GM23248 (cell line): ENCODE measurements around the gene MAP3K5. TPM values are rescaled to one million over a fixed set of nuclear protein-coding genes. Genes with fewer than 3 reads are reported as not detected.

Experiments
- DNase-seq: peaks from one replicate; pipeline ENCODE4 v3.0.0-alpha.2; 2015
- H2AFZ ChIP-seq: fragments of 200-600 bp; sonication (generic); 2 replicates; pipeline ENCODE4 v1.6.1; 2016; ENCODE audit warnings: antibody characterized with exemption
- H3F3A ChIP-seq: fragments of 200-600 bp; sonication (generic); 2 replicates; pipeline ENCODE4 v1.6.1; 2016; ENCODE audit warnings: mild to moderate bottlenecking, antibody characterized with exemption, mixed run types; ENCODE audit not compliant: insufficient read depth
- H3K27ac ChIP-seq: fragments of 200-600 bp; sonication (generic); 2 replicates; pipeline ENCODE4 v1.5.1; 2016; ENCODE audit warnings: mild to moderate bottlenecking
- H3K27me3 ChIP-seq: fragments of 200-600 bp; sonication (generic); replicated peaks from 2 replicates; pipeline ENCODE4 v1.6.1; 2016; ENCODE audit warnings: mild to moderate bottlenecking; ENCODE audit not compliant: insufficient read depth
- H3K36me3 ChIP-seq: fragments of 200-600 bp; sonication (generic); 2 replicates; pipeline ENCODE4 v1.6.1; 2016; ENCODE audit warnings: low read depth, mild to moderate bottlenecking
- H3K4me1 ChIP-seq: fragments of 200-600 bp; sonication (generic); 2 replicates; pipeline ENCODE4 v1.6.1; 2016; ENCODE audit warnings: mild to moderate bottlenecking; ENCODE audit not compliant: insufficient read depth
- H3K4me2 ChIP-seq: fragments of 200-600 bp; sonication (generic); one replicate; pipeline ENCODE4 v1.6.1; 2016; ENCODE audit warnings: mild to moderate bottlenecking; ENCODE audit not compliant: unreplicated experiment
- H3K4me3 ChIP-seq: fragments of 200-600 bp; sonication (generic); 2 replicates; pipeline ENCODE4 v1.5.1; 2016; ENCODE audit warnings: mild to moderate bottlenecking
- H3K79me2 ChIP-seq: fragments of 200-600 bp; sonication (generic); 2 replicates; pipeline ENCODE4 v1.6.1; 2016; ENCODE audit warnings: mild to moderate bottlenecking; ENCODE audit not compliant: insufficient read depth
- H3K9ac ChIP-seq: fragments of 200-600 bp; sonication (generic); 2 replicates; pipeline ENCODE4 v1.6.1; 2016; ENCODE audit warnings: mild to moderate bottlenecking
- H3K9me2 ChIP-seq: fragments of 200-600 bp; sonication (generic); 2 replicates; pipeline ENCODE4 v1.6.1; 2016; ENCODE audit warnings: mixed run types, mild to moderate bottlenecking, moderate library complexity; ENCODE audit not compliant: insufficient read depth
- H3K9me3 ChIP-seq: fragments of 200-600 bp; sonication (generic); one replicate; pipeline ENCODE4 v1.6.1; 2017; ENCODE audit warnings: low read depth
- H4K20me1 ChIP-seq: fragments of 200-600 bp; sonication (generic); 2 replicates; pipeline ENCODE4 v1.6.0; 2016; ENCODE audit not compliant: insufficient read depth
- EZH2 ChIP-seq: fragments of 200-600 bp; sonication (generic); IDR thresholded peaks from 2 replicates; pipeline ENCODE4 v1.6.1; 2018; ENCODE audit warnings: antibody characterized with exemption, mild to moderate bottlenecking; ENCODE audit not compliant: insufficient read depth, poor library complexity, severe bottlenecking
- EZH2phosphoT487 ChIP-seq: fragments of 200-600 bp; sonication (generic); IDR thresholded peaks from 2 replicates; pipeline ENCODE4 v1.6.1; 2018; ENCODE audit warnings: antibody characterized with exemption, moderate library complexity, mild to moderate bottlenecking, low read depth; ENCODE audit not compliant: insufficient read depth
- WGBS, 2 experiments: methylation state at CpG; one replicate each; pipeline ENCODE4 v1.1.6; 2015 to 2017; ENCODE audit warnings: low lambda C conversion rate in 2 of 2, low coverage in 1 of 2; ENCODE audit errors: missing lambda C conversion rate in 2 of 2; 5-methylcytosine and 5-hydroxymethylcytosine counted together
- in situ Hi-C: fragments of 300-500 bp; cut with MboI; formaldehyde crosslinking; loops from 2 replicates; pipeline ENCODE4 v1.15.0; 2020
- polyA plus RNA-seq: library from polyadenylated mRNA; unstranded; fragments of >200 nt; fragmentation: Nextera tagmentation; extraction: Ambion mirVana; gene quantifications from 2 replicates; pipeline ENCODE4 v1.2.1, GENCODE V29; 2016
- total RNA-seq: library from RNA; depleted of rRNA; stranded (reverse); fragments of >200 nt; shearing (Covaris generic); gene quantifications from 2 replicates; pipeline ENCODE4 v1.2.3, GENCODE V29; 2014

MAP3K5 gene
- total and polyA plus RNA-seq, 2 experiments from 2014 or later, result 1.4 to 4.1 TPM

DNA sequence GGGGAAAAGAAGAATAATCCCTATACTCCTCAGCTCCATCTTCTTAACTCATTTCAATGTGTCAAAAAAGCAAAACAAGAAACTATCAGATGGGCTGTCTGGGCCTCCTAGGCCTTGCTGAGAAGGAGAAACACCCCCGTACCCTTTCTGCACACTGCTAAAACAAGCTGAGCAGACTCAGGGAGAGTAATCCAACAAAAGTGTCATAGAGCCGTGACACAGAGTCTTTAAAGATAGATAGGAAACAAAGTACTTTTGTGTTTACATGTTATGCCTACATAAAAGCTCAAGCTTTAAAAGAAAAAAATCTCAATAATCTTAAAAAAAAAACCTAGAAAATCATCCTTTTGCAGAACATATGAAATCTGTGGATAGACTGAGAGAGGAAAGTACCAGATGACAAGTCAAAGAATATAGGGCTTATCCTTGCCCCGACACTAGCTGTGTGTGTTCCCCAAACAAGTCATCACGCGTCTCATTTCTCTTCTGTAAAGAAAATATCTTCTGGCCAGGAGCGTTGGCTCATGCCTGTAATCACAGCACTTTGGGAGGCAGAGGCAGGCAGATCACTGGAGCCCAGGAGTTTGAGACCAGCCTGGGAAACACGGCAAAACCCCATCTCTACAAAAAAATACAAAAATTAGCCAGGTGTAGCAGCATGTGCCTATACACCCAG lies 81.3 kb downstream of the MAP3K5 start:
- Histone ChIP-seq H2AFZ (no peak overlapping the region), H3K4me1 (no peaks in the 10 kb centered on the region), H3K9me3 (no peaks in the 10 kb centered on the region), H3K27ac (no peak overlapping the region), H3K27me3 (no peaks in the 10 kb centered on the region), H3K4me3 (no peak overlapping the region), H3F3A (no peaks in the 10 kb centered on the region), H4K20me1 (no peaks in the 10 kb centered on the region), H3K36me3 (no peaks in the 10 kb centered on the region), H3K9me2 (no peaks in the 10 kb centered on the region), H3K4me2 (no peak overlapping the region), H3K79me2 (no peaks in the 10 kb centered on the region), H3K9ac (no peak overlapping the region)
- WGBS, 2 experiments, result 93 to 99% methylated on average over 7 of the region's 7 CpGs
- TF ChIP-seq EZH2phosphoT487 (no peak), EZH2 (no peak)
- DNase-seq, result no peak
- in situ Hi-C loops, result no loop called here

DNA sequence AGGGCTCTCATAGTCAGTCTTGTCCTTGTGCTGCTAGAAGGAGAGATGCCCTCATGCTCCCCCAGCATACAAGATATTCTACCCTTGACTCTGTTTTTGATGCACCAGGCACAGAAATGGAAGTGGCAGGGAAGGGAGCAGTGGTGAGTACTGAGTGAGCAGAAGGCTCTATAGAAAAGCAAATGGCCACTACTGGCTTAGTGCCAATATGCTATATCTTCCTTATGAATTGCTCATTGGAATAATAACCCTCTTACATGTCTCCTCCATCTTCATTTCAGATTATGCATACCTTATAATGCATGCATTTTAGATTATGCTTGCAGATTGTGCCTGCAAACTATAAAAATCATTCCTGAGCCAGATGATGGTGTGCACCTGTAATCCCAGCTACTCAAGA lies 82.8 kb downstream of the MAP3K5 start:
- Histone ChIP-seq H3K36me3 (no peaks in the 10 kb centered on the region), H4K20me1 (no peaks in the 10 kb centered on the region), H2AFZ (no peak overlapping the region), H3K4me3 (no peak overlapping the region), H3K79me2 (no peaks in the 10 kb centered on the region), H3K27ac (no peak overlapping the region), H3K9me3 (no peaks in the 10 kb centered on the region), H3K4me2 (no peak overlapping the region), H3K27me3 (no peaks in the 10 kb centered on the region), H3F3A (no peaks in the 10 kb centered on the region), H3K9me2 (no peaks in the 10 kb centered on the region), H3K4me1 (no peaks in the 10 kb centered on the region), H3K9ac (no peak overlapping the region)
- in situ Hi-C loops, result no loop called here
- TF ChIP-seq EZH2phosphoT487 (no peak), EZH2 (no peak)
- DNase-seq, result no peak

DNA sequence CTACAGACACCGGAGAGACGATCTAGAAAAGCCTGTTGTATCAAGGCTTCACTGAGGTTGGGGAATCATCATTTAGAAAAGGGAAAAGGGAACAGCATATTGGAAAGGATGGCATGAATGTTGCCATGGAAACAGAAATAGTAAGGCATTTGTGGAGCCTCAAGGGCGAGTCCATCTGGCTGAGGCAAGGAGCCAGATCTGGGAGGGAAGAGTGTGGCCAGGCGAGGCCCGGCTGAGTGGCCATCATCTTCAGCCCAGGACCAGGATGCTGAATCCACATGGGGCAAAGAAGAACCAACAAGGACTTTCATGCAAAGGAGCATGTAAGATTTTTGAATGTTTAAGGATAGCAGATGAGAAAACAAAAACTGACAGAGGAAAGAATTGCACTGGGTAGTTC lies 85.8 kb downstream of the MAP3K5 start:
- H3K4me3 ChIP-seq, result no peak overlapping the region
- no peaks in the 10 kb centered on the region for H3K27me3 ChIP-seq
- H3K4me1 ChIP-seq, result no peaks in the 10 kb centered on the region
- in situ Hi-C loops, result no loop called here
- 57 to 62% methylated on average over 5 of the region's 5 CpGs for WGBS, 2 experiments
- H3K4me2 ChIP-seq, result no peak overlapping the region
- H3K79me2 ChIP-seq, result no peaks in the 10 kb centered on the region
- H3K27ac ChIP-seq, result no peak overlapping the region
- no peaks in the 10 kb centered on the region for H3K36me3 ChIP-seq
- H2AFZ ChIP-seq, result no peak overlapping the region
- DNase-seq, result no peak
- no peaks in the 10 kb centered on the region for H4K20me1 ChIP-seq
- H3K9me3 ChIP-seq, result no peaks in the 10 kb centered on the region
- H3K9ac ChIP-seq, result no peak overlapping the region
- no peak for TF ChIP-seq EZH2
- TF ChIP-seq EZH2phosphoT487, result no peak
- no peaks in the 10 kb centered on the region for H3K9me2 ChIP-seq
- no peaks in the 10 kb centered on the region for H3F3A ChIP-seq

DNA sequence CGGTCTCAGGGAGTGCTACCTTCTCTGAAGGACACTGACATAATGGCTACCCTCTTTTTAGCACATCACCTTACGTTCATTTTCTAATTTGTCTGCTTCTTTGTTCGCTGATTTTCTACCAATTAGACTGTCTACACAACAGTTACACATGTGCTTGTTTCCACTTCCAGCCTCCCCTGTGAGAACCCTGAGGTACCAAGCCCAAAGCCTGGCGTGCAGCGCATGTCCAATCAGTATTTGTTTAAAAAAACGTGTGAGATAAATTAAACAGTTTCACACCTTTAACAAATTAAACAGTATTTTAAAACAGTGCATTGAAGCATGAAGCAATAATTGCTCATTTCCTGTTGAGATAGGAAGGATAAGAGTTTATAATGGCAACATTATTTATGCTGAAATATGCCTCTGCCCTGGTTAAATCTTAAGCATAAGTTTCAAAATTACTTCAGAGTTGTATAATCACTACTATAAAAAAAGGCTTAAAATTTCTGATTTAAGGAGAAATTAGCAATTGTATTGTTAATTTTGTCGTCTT lies 88.9 kb downstream of the MAP3K5 start:
- no peaks in the 10 kb centered on the region for H4K20me1 ChIP-seq
- no peaks in the 10 kb centered on the region for H3K36me3 ChIP-seq
- no peaks in the 10 kb centered on the region for H3F3A ChIP-seq
- H3K9me3 ChIP-seq, result no peaks in the 10 kb centered on the region
- no peak overlapping the region for H3K9ac ChIP-seq
- H3K4me2 ChIP-seq, result no peak overlapping the region
- H3K27ac ChIP-seq, result no peak overlapping the region
- no peaks in the 10 kb centered on the region for H3K9me2 ChIP-seq
- no peaks in the 10 kb centered on the region for H3K79me2 ChIP-seq
- TF ChIP-seq EZH2phosphoT487 (no peak), EZH2 (no peak)
- 88 to 90% methylated on average over 7 of the region's 7 CpGs for WGBS, 2 experiments
- H3K27me3 ChIP-seq, result no peaks in the 10 kb centered on the region
- DNase-seq, result no peak
- no peaks in the 10 kb centered on the region for H3K4me1 ChIP-seq
- in situ Hi-C loops, result no loop called here
- H2AFZ ChIP-seq, result no peak overlapping the region
- no peak overlapping the region for H3K4me3 ChIP-seq
